Stimulated activated CD4-positive, alpha-beta T cell treated with anti-CD3 and anti-CD28 coated beads, Interleukin-4, amount 100 ng/mL, for 1 hour (primary cell): ENCODE results near the gene TIAM1.
A peak's percentile ranks its signal among the peaks of the same experiment; 100 is the strongest.

Experiments
- DNase-seq: peaks from one replicate; pipeline ENCODE4 v3.0.0-alpha.2; 2020

Gene TIAM1

GRCh38 chr21:31326522-31327242 lies 17.4 kb downstream of the TIAM1 start:
- peak; percentile 51 for DNase-seq

- no peak for DNase-seq
Measured at GRCh38 chr21:31318971-31319370, 25.1 kb downstream of the TIAM1 start.

- DNase-seq, result no peak
Measured at GRCh38 chr21:31317688-31318087, 26.4 kb downstream of the TIAM1 start.

- DNase-seq, result no peak
Measured at GRCh38 chr21:31316488-31317169, 27.4 kb downstream of the TIAM1 start.

GRCh38 chr21:31316072-31316471 lies 28.0 kb downstream of the TIAM1 start:
- DNase-seq, result no peak

- no peak for DNase-seq
Measured at GRCh38 chr21:31310750-31311149, 33.3 kb downstream of the TIAM1 start.

GRCh38 chr21:31308584-31308983 lies 35.5 kb downstream of the TIAM1 start:
- no peak for DNase-seq

GRCh38 chr21:31305888-31306287 lies 38.2 kb downstream of the TIAM1 start:
- DNase-seq, result no peak

GRCh38 chr21:31299291-31300147 lies 44.5 kb downstream of the TIAM1 start:
- DNase-seq, result no peak

GRCh38 chr21:31298618-31299269 lies 45.3 kb downstream of the TIAM1 start:
- DNase-seq, result no peak

GRCh38 chr21:31297806-31298205 lies 46.3 kb downstream of the TIAM1 start:
- DNase-seq, result no peak

- no peak for DNase-seq
Measured at GRCh38 chr21:31295676-31296075, 48.4 kb downstream of the TIAM1 start.

GRCh38 chr21:31294691-31295090 lies 49.4 kb downstream of the TIAM1 start:
- no peak for DNase-seq

GRCh38 chr21:31293986-31294385 lies 50.1 kb downstream of the TIAM1 start:
- DNase-seq, result peak; percentile 61

GRCh38 chr21:31290765-31291164 lies 53.3 kb downstream of the TIAM1 start:
- no peak for DNase-seq

GRCh38 chr21:31289702-31290101 lies 54.4 kb downstream of the TIAM1 start:
- no peak for DNase-seq

GRCh38 chr21:31288191-31288590 lies 55.9 kb downstream of the TIAM1 start:
- DNase-seq, result no peak

- DNase-seq, result no peak
Measured at GRCh38 chr21:31287201-31287600, 56.9 kb downstream of the TIAM1 start.

GRCh38 chr21:31286621-31287020 lies 57.4 kb downstream of the TIAM1 start:
- DNase-seq, result no peak

GRCh38 chr21:31284797-31285397 lies 59.2 kb downstream of the TIAM1 start:
- no peak for DNase-seq

GRCh38 chr21:31283025-31283424 lies 61.0 kb downstream of the TIAM1 start:
- no peak for DNase-seq

GRCh38 chr21:31282095-31282709 lies 61.9 kb downstream of the TIAM1 start:
- no peak for DNase-seq
